GM18526 (cell line): ENCODE measurements around the gene MINDY2.

Experiments used
- POLR2A ChIP-seq: IDR thresholded peaks from 3 replicates; pipeline ENCODE4 v1.6.1; 2011; ENCODE audit not compliant: insufficient read length; ENCODE audit errors: extremely low read depth

The MINDY2 gene

GRCh38 chr15:58746174-58746573 is 24.9 kb upstream of the MINDY2 start:
- no peak for TF ChIP-seq POLR2A

GRCh38 chr15:58748040-58748851 is 22.9 kb upstream of the MINDY2 start:
- TF ChIP-seq POLR2A: no peak

- peak; percentile 19 for TF ChIP-seq POLR2A
Observed at GRCh38 chr15:58748852-58749531, 22.1 kb upstream of the MINDY2 start.

GRCh38 chr15:58749532-58750337 is 21.4 kb upstream of the MINDY2 start, which contains the start of gene ADAM10:
ADAM10 (minus strand) TSS chr15:58749707; CDS start chr15:58749534, 173 bp downstream.
- TF ChIP-seq POLR2A: peak; percentile 58

GRCh38 chr15:58752716-58753115 is 18.4 kb upstream of the MINDY2 start:
- no peak for TF ChIP-seq POLR2A

- no peak for TF ChIP-seq POLR2A
Observed at GRCh38 chr15:58755350-58755749, 15.8 kb upstream of the MINDY2 start.

GRCh38 chr15:58755956-58756355 is 15.1 kb upstream of the MINDY2 start:
- no peak for TF ChIP-seq POLR2A

- TF ChIP-seq POLR2A: no peak
Observed at GRCh38 chr15:58758141-58758540, 13.0 kb upstream of the MINDY2 start.

- TF ChIP-seq POLR2A: no peak
Observed at GRCh38 chr15:58760385-58761009, 10.6 kb upstream of the MINDY2 start.

- TF ChIP-seq POLR2A: no peak
Observed at GRCh38 chr15:58761010-58761388, 10.1 kb upstream of the MINDY2 start.

- no peak for TF ChIP-seq POLR2A
Observed at GRCh38 chr15:58762285-58762684, 8.8 kb upstream of the MINDY2 start.

GRCh38 chr15:58762731-58763130 is 8.4 kb upstream of the MINDY2 start:
- no peak for TF ChIP-seq POLR2A

GRCh38 chr15:58764468-58764867 is 6.6 kb upstream of the MINDY2 start:
- TF ChIP-seq POLR2A: no peak

- no peak for TF ChIP-seq POLR2A
Observed at GRCh38 chr15:58766290-58766689, 4.8 kb upstream of the MINDY2 start.

GRCh38 chr15:58770519-58770856 is 614 bp upstream of the MINDY2 start:
- TF ChIP-seq POLR2A: no peak
